ENCODE measurements around the gene NRP1. TPM values are rescaled to one million over a fixed set of nuclear protein-coding genes. Genes with fewer than 3 reads are reported as not detected.

Gene NRP1
- total RNA-seq, 4 donors from 2014 or later, result 8.2 to 24.6 (median 18.7) TPM

DNA sequence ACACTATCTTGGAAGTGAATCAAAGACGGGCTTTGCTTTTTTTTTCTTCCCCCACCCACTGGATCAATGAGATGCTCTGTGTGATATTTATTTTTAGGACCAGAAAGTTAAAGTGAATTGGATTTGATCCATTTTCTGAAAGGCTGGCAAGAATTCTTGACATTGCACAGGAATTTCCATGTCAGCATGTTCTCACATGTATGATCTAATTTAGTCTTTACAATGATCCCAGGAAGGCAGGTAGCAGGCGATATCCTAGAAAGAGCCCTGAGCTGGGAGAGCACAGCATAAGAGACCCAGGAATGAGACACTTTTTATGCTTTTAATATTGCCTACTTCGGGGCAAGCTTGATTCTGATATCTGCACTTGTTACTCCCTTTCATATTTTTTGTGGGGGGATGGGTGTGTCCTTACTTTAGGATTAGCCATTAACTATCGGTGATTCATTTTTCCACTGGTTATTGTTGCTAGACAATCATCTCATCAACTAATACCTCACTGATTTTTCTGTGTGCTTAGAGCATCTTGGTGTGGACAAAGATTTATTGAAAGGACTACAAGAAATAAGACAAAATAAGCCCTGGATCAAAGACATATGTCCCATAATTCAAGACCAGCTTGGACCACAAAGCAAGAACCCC lies 58.1 kb downstream of the NRP1 start:
- TF ChIP-seq, protein P1, sequence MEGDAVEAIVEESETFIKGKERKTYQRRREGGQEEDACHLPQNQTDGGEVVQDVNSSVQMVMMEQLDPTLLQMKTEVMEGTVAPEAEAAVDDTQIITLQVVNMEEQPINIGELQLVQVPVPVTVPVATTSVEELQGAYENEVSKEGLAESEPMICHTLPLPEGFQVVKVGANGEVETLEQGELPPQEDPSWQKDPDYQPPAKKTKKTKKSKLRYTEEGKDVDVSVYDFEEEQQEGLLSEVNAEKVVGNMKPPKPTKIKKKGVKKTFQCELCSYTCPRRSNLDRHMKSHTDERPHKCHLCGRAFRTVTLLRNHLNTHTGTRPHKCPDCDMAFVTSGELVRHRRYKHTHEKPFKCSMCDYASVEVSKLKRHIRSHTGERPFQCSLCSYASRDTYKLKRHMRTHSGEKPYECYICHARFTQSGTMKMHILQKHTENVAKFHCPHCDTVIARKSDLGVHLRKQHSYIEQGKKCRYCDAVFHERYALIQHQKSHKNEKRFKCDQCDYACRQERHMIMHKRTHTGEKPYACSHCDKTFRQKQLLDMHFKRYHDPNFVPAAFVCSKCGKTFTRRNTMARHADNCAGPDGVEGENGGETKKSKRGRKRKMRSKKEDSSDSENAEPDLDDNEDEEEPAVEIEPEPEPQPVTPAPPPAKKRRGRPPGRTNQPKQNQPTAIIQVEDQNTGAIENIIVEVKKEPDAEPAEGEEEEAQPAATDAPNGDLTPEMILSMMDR (IDR thresholded peaks at IDR 0.05), result no peak
- TF ChIP-seq POLR2A (IDR thresholded peaks at IDR 0.05), result no peak
- H3K4me3 ChIP-seq (ENCODE audit: low read depth, poor library complexity, severe bottlenecking), result no peak overlapping the region
- DNase-seq (ENCODE audit: low spot score in 2 of 2), result peak in 1 of 2 donors; percentile 9
- intact Hi-C loops (cut with DNase I; ENCODE audit: low total_unique reads), result no loop called here
- WGBS, 2 donors, result 44 to 45% methylated on average over 4 of the region's 4 CpGs

DNA sequence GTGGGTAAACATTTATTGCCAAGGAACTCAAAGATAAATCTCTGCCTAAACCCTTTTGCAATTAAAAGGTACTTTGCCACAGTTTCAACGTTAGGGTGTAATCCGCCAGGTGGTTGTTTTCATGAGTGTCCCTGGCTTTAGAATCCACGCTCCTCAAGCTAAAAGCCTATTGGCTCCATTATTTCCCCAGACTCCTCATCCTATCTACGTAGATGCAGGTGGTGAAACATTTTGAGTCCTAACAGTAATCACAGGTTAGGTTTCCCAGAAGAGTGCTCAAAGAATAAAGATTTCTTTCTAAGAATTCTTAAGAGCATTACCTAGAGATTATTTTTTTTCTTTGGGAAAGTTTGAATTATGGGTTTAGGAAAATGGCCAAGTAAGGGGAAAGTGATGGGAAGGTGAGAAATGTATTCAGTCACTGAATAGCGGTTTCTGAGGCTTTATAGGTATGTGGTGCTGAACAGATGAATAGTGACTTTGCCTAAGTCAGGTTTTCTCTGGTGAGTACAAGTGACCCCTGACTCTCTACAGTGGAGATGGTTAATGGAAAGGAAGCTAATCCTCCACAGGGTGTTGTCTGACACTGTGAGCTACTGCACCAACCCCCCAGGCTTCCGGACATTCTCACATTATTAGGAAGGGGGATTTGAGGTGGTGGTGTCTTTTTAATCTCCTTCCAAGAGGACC lies 60.2 kb downstream of the NRP1 start:
- intact Hi-C loops (cut with DNase I; ENCODE audit: low total_unique reads), result no loop called here
- no peak overlapping the region for H3K4me3 ChIP-seq (ENCODE audit: low read depth, poor library complexity, severe bottlenecking)
- no peak for TF ChIP-seq POLR2A (IDR thresholded peaks at IDR 0.05)
- TF ChIP-seq, protein P1 (IDR thresholded peaks at IDR 0.05), result no peak
- DNase-seq (ENCODE audit: low spot score in 2 of 2), result no peak
- WGBS, 2 donors, result 65 to 66% methylated on average over 6 of the region's 6 CpGs

DNA sequence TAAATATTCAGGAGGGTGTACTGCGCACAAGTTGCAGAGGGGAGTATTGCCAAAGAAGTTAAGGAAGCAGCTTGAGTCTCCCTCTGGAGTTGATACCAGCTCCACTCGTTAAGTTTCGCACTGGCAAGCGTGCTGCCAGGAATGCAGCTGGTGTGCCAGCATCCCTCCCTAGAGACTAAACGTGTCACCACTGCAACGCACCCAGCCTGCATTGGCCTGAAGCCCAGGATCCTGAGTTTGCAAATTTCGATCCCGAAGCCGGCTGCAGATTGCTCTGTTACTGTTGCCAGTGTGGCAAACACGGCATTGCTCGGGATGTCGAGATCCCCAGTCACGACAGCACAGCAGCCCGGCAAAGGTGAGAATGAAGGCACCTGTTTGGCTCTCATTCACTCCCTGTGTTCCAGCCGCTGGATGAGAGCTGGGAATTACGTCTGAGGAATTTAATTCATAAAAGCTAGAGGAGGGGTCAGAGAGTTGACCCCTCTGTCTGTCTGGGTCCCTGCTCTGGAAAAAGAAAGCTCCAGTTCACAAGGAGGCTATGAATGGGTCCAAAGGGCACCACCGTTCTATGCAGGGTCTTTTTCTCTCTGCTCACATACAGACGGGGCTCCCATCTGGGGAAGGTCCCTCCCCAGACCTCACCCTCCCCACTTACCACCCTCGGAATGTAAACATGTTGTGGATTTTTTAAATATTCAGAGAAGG lies 61.0 kb downstream of the NRP1 start:
- intact Hi-C loops (cut with DNase I; ENCODE audit: low total_unique reads), result no loop called here
- H3K4me3 ChIP-seq (ENCODE audit: low read depth, poor library complexity, severe bottlenecking), result no peak overlapping the region
- DNase-seq (ENCODE audit: low spot score in 2 of 2), result peak; percentile 77 to 94
- 9% methylated on average over 19 of the region's 19 CpGs for WGBS, 2 donors
- TF ChIP-seq POLR2A (IDR thresholded peaks at IDR 0.05), result no peak
- TF ChIP-seq, protein P1 (IDR thresholded peaks at IDR 0.05), result no peak

DNA sequence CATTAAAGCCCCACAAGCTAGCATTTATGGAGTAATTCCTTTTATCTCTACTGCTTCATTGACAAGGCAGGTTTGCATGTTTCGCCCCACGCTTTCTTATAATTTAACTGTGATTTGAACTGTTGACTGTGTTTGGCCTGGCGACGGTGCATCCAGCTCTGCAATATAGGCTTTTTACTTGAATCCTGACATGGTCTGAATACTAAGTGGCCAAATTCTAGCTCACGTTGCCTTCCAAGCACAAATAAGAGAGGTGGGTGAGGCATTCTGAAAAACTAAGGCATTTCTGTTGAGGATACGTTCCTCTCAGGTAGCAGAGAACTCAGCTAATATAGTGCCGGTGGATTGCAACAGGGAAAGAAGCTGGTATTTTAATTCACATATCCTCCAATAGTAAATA lies 61.8 kb downstream of the NRP1 start:
- intact Hi-C loops (cut with DNase I; ENCODE audit: low total_unique reads), result no loop called here
- DNase-seq (ENCODE audit: low spot score in 2 of 2), result no peak
- 63 to 73% methylated on average over 7 of the region's 7 CpGs for WGBS, 2 donors
- no peak overlapping the region for H3K4me3 ChIP-seq (ENCODE audit: low read depth, poor library complexity, severe bottlenecking)
- TF ChIP-seq POLR2A (IDR thresholded peaks at IDR 0.05), result no peak
- TF ChIP-seq, protein P1 (IDR thresholded peaks at IDR 0.05), result no peak

DNA sequence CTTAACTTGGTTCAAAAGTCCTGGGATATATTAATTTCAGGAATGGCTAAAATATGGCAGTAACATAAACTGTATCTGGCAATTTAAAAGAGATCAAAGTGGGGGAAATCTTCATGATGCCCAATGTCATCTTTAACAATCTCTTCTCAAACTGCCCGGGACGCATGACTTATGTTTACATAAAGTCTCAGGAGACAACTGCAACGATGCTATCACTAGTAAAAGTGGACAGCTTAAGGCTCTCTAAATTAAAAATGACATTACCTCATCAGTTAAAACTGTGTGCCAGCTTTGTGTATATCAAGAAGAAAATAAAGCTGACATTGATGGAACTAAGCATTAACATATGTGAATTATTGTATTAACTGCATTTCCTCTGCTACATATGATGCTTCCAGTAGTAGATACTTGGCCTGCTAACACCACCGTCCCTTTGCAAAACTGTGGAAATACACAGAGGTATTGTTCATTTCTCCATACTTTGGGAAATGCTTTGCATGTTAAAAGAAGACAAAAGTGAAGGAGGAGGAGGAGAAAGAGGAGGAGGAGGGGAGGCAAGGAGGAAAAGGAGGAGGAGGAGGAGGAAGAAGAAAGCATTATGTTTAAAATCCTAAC lies 62.4 kb downstream of the NRP1 start:
- intact Hi-C loops (cut with DNase I; ENCODE audit: low total_unique reads), result no loop called here
- WGBS, 2 donors, result 56 to 60% methylated on average over 4 of the region's 4 CpGs
- no peak overlapping the region for H3K4me3 ChIP-seq (ENCODE audit: low read depth, poor library complexity, severe bottlenecking)
- no peak for DNase-seq (ENCODE audit: low spot score in 2 of 2)
- TF ChIP-seq, protein P1 (IDR thresholded peaks at IDR 0.05), result no peak

All from lower leg skin (tissue), 4 donors.